ENCODE results near the gene ACVR2B.

The ACVR2B gene

GRCh38 chr3:38488949-38489348, 35.3 kb downstream of the ACVR2B start:
- no peak for DNase-seq (ENCODE audit: low read depth)

DNA sequence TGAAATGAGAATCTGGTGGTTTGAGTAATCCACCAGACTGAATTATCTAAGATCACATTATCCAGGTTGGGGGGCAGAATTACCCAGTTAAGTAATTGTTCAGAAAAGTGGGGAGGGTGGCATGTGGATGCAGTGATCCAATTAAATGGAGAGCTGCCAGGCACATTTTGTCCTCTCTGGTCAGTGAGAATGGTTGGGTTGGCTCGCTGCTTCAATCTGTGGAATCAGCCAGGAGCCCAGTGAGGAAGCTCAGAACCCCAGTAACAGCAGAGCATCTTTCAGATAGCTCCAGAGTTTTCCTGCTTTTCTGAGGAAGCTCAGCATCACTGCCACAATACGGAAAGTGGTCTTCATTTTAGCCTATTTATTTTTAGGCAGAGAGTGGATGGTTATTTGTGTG, 36.1 kb downstream of the ACVR2B start:
- DNase-seq (ENCODE audit: low read depth) = no peak

DNA sequence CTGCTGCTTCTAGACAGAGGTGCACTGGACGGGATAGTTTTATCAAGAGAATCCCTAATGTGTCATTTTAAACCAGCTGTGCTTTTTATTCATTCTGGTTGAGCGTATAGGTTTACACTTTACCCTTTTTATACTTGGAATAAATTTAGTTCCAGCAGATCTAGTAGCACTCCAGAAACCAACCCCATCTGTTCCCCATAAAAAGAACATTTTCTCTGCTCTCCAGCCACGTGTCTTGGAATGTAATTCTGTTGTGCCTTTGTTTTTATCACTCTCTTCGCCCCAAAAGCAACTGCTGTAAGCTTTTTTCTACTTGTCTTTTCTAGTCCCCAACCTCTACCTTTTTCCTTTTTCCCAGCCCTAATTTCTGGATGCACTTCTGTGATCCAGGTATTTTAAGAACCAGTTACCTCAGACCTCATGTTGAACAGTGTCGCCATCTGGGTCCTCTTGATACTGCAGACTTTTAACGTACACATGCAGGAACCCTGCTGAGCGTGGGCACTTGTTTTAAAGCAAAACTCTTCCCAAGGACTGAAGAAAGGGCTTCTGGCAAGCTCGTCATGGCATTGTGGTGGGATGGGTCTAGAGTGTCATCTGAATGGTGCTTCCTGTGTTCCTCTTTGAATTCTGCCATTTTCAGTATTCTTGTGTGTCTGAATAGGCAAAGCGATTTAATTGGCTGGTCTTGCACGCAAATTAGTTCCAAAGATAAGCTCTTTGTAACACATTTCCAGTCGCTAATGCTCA, 36.8 kb downstream of the ACVR2B start:
- DNase-seq (ENCODE audit: low read depth) = no peak

DNA sequence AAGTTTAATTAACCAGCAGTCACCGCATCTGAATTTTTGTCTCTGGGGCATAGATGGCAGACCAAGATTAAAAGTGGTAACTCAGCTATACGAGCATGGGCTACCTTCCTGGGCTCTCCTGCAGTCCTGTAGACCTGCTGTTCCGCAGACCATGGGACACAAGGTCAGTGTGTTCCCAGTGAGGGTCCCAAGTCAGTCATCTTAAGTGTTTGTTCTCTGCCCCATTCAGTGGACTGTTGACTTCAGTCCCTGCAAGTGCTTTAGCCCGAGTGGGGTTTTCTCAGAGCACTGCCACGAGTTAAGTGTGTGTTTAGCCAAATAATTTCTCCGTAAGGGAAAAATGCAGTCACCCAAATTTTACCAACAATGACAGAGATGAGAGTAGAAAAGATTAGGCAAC, 37.5 kb downstream of the ACVR2B start:
- no peak for DNase-seq (ENCODE audit: low read depth)

GRCh38 chr3:38493031-38493430, 39.3 kb downstream of the ACVR2B start:
- no peak for DNase-seq (ENCODE audit: low read depth)

DNA sequence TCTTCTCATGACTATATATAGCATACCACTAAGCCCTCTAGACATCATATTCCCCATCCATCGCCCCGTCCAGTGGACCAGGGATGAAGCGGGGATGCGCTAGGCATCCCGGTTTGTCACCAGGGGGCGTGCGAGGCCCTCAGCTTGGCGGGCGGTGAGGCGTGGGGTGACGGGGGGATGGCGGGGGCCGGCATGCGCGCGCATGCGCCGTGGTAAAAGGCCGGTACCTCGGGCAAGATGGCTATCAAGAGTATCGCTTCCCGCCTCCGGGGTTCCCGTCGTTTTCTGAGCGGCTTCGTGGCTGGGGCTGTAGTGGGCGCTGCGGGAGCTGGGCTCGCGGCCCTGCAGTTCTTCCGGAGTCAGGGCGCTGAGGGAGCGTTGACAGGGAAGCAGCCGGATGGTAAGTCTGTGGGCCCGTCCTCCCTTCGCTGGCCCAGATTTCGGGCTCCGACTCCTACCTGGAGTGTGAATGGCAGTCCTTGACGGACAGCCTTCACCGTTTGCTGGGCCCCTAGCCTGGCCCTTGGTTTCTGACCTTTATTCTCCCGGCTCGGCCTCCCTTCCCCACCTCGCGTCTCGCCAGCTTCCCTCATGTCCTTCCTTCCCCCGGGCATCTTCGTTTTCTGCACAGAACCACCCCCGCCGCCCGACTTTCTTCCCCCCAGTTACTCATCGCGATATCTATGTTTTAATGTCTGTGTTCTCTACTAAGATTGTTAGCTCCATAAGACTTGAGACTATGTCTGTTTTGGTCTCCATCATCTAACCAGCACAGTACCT, 42.6 kb downstream of the ACVR2B start, which contains the start of gene EXOG:
EXOG (plus strand) TSS at position 210 of the 780 bp plus-strand sequence; CDS start at position 238, 28 bp downstream.
- peak; percentile 92 for DNase-seq (ENCODE audit: low read depth)

GRCh38 chr3:38497031-38497430, 43.3 kb downstream of the ACVR2B start:
- DNase-seq (ENCODE audit: low read depth) = no peak

- no peak for DNase-seq (ENCODE audit: low read depth)
Measured at GRCh38 chr3:38500688-38501417, 47.2 kb downstream of the ACVR2B start.

DNA sequence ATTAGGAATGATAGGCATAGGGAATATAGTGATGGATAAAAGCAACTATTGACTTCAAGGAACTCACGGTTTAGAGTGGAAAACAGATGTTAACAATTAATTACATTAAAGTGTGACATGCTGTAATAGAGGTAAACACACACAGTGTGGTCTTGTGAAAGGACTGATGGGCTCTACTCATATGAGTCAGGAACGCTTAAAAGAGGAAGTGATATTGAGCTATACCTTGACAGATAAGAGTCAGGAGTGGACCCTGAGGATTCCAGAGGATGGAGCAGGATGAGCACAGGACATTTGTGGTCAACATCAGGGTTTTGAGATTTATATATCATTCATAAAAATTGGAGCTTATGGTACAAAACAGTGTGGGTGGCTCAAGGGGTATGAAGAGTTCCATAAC, 53.4 kb downstream of the ACVR2B start:
- no peak for DNase-seq (ENCODE audit: low read depth)

DNA sequence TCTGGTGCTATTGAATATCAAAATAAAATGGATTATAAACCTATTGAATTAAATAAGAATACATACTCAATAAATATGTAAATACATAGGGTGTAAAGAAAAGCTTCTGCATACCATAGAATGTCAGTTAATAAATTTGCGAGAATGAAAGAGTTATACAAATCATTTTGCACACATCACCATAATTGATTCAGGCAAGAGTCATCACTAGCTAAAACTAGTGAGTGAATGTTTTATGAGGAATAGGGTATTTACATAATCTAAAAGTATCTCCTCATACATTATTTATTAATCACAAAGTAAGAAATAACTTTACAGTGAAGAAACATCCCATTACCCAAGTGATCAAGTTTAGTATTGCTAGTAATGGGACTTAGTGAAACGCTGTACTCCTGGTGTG, 56.0 kb downstream of the ACVR2B start:
- DNase-seq (ENCODE audit: low read depth) = no peak

DNA sequence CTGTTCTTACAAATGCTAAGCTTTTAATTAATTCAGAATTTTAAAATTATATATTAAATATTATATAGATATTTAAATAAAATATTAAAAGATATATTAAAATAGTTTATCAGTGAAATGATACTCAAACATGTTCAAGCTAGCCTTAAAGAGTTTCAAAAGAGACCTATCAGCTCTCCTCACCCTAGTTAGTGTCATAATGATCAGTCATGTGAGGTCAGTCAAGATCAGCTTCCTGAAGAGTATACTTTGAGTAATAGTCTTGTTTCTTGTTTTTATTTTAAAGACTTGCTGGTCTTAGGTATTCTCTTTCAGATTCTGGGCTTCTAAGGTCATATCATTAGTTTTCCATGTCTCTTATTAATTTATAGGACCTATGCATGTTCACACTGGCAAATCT, 56.9 kb downstream of the ACVR2B start:
- DNase-seq (ENCODE audit: low read depth) = no peak

GRCh38 chr3:38511546-38511945, 57.9 kb downstream of the ACVR2B start:
- no peak for DNase-seq (ENCODE audit: low read depth)

- DNase-seq (ENCODE audit: low read depth) = no peak
Measured at GRCh38 chr3:38515367-38515766, 61.7 kb downstream of the ACVR2B start.

DNA sequence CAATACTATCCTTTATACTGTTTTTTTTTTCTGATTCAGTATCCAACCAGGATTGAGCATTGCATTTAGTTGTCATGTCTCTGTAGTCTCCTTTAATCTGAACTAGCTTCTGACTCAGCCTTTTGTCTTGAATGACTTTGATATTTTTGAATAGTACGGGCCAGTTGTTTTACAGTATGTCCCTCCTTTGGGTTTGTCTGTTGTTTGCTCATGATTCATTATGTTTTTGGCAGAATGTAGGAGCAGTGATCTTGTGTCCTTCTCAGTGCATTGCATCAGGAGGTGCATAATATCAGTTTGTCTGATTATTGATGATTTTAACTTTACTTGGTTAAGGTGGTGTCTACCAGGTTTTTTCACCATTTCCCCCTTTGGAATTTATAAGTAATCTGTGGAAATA, 63.0 kb downstream of the ACVR2B start:
- no peak for DNase-seq (ENCODE audit: low read depth)

- DNase-seq (ENCODE audit: low read depth) = no peak
Measured at GRCh38 chr3:38519000-38519399, 65.3 kb downstream of the ACVR2B start.

DNA sequence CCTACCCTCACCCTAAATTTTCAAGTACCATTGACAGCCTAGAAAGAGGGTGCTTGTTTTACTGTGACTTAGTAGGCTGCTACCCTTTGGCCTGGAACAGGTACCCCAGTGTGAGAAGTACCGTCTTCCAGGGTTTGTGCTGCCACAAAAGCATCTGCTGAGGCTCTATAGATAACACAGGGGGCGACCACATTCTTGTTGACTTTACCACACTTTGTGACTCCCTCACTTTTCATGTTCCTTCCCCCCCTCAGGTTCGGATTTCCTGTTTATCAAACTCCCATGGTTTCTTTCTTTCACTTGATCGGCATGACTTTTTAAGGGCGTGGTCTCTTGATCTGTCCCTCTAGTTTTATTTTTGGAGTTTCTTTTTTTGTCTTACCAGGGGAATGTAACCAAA, 66.0 kb downstream of the ACVR2B start:
- DNase-seq (ENCODE audit: low read depth) = no peak

- DNase-seq (ENCODE audit: low read depth) = peak; percentile 36
Measured at GRCh38 chr3:38521391-38521987, 67.8 kb downstream of the ACVR2B start.

DNA sequence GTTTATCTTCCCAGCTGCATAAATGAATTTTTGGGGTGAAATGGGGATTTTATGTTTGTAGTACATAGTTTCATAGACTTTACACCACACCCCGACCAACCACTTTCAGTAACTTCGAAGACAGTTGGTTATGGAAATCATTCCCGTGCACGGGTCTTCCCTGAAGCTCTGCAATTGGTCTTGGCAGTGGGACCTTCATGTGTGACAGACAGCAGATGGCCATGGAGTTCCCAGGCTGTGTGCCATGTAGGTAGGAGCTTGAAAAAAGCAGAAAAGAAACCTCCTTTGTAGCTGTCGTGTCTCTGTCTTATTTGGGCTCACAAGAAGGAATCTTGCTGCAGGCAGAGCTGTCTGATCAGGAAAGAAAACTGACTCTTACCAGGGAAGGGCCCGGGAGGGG, 68.3 kb downstream of the ACVR2B start:
- DNase-seq (ENCODE audit: low read depth) = no peak

GRCh38 chr3:38524141-38524739, 70.5 kb downstream of the ACVR2B start:
- DNase-seq (ENCODE audit: low read depth) = no peak

- DNase-seq (ENCODE audit: low read depth) = no peak
Measured at GRCh38 chr3:38526792-38527191, 73.1 kb downstream of the ACVR2B start.

GRCh38 chr3:38528457-38528856, 74.8 kb downstream of the ACVR2B start:
- DNase-seq (ENCODE audit: low read depth) = no peak

- DNase-seq (ENCODE audit: low read depth) = no peak
Measured at GRCh38 chr3:38532529-38532928, 78.8 kb downstream of the ACVR2B start.

All from stimulated activated CD8-positive, alpha-beta memory T cell treated with anti-CD3 and anti-CD28 coated beads, Interleukin-4, amount 100 ng/mL, for 24 hours (primary cell).